Daoy (cell line): ENCODE measurements around the gene OTX2. TPM values are rescaled to one million over a fixed set of nuclear protein-coding genes. Genes with fewer than 3 reads are reported as not detected.

Experiments used
- DNase-seq: peaks from one replicate; pipeline ENCODE4 v3.0.0-alpha.2; 2015; ENCODE audit warnings: low read depth
- total RNA-seq: library from RNA; depleted of rRNA; stranded (reverse); fragments of >200 nt; shearing (Covaris generic); gene quantifications from 2 replicates; pipeline ENCODE4 v1.2.3, GENCODE V29; 2014

The OTX2 gene
- total RNA-seq, 1 experiment from 2014 or later = 2.5 TPM

- DNase-seq = no peak
Measured at GRCh38 chr14:56812364-56813141, 2.3 kb upstream of the OTX2 start.

- DNase-seq = no peak
Measured at GRCh38 chr14:56811593-56812363, 1.5 kb upstream of the OTX2 start.

DNA sequence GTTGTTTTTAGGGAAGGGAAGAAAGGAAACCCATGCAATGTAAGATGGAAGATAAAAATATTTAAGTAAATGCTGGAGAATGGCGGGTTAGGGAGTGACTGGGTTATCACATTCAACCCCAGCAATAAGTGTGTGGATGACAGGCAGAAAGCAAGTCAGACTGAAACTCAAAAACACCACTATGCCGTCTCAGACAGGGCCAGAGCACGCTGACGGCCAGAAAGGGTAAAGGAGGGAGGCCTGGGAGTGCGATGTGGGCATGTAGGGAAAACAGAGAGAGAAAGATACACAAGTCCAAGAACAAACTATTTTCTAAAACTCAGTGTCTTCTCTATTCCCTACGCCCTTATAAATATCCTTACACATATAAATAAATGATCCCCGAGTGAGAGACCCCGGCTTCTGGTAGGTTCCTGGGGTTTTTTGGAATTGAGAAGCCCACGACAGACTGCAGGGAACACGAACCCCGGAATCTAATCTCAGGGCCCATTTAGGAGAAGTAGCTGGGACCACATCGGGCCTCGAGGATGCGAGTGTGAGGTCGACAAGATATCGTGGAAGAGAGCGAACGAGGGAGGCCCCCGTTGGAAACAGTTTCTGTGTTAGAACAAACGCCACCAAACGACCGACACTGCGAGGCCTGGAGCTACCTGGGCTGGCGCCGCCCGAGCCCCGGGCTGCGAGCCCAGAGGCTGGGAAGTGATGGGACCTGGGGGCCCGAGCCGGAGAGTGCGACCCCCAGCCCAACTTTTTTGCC lies 735 bp upstream of the OTX2 start:
- DNase-seq = no peak

DNA sequence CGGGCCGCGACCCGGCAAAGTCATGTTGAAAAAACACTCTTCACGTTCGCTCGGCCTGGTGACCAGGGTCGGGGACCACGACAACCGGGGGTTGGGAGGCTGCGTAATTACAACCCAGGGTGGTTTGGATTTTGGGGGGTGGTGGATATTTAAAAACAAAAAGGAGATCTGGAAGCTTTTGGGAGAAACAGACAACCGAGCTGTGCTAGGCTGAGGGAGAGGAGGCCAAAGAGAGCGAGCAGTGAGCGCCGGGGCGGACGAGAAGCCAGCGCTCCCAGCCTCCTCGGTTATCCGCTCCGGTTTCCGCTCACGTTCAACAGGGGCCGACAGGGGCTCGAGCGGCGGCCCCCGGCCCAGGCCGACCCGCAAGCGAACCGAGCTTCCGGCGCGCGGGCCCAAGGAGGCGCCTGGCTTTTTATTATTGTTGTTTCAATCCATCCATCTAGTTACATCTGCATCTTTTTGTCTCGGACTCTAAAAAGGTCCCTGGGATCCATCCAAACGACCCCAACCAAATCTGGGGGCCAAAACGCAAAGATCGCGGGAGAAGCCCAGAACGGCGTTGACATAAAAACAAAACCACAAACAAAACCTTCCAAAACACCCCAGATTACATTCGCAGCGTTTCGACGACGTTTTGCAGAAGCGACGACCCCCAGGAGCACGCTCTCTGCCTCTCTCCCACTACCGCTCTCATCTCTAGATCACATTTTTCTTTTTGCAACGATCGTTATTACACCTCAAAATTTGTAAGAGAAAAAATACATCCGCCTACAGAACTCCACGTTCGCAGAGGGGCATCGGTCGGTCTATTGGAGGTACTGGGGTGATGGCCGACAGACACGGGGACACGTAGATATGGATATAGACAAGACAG lies 771 bp downstream of the OTX2 start:
- no peak for DNase-seq

DNA sequence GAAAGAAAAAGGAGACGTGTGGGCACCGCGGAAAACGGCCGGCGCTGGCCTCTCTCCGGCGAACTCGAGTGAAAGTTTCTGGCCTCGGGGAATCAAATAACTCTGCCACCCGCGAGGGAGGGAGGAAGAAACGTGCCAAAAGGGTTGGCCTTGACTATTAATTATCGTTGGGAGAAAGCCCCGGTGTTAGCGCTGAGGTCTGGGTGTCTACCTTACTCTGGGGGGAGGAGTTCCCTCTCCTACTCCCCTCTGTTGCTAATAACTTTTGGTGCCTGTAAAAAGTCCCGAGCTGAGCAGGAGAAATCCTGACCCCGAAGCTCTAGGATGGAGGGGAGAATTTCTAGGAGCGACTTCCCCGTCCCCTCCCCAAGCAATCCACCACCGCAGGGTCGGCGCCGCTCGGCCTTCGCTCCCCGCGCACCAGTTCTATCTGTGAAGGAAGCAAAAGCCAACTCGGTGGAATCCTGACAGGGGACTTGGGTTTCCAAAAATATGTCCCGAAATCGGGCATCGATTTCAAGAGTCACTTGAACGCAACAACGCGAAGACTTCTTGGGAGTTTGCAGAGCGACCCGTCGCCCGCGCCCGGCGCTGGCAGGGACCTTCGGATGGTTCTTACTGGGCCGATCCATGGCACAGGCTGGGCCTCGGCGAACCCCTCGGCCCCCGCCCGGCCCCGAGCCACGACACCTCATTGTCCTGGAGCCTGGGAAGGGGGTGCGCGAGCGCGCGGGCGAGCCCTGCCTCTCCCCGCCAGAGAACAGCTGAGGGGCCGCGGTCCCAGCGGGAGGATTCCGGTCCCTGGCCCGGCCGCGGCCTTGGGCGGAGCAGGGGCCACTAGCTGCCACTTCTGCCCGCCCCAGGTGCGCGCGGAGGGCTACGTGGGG lies 1.7 kb downstream of the OTX2 start:
- DNase-seq = no peak

DNA sequence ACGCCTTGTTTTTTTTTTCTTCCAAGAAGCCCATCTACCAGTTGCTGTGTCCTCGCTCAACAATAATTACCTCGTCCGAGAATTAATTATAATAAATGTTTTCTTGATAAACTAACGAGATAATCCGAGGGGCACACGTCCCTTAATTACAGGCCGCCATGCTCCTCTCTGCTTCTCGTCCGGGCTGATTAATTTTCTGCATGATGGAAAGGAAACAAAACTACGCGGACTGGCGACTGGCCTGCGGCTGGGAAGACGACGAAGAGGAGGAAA lies 2.2 kb downstream of the OTX2 start:
- DNase-seq = peak; percentile 34

GRCh38 chr14:56807386-56808109 lies 2.7 kb downstream of the OTX2 start:
- peak; percentile 35 for DNase-seq

DNA sequence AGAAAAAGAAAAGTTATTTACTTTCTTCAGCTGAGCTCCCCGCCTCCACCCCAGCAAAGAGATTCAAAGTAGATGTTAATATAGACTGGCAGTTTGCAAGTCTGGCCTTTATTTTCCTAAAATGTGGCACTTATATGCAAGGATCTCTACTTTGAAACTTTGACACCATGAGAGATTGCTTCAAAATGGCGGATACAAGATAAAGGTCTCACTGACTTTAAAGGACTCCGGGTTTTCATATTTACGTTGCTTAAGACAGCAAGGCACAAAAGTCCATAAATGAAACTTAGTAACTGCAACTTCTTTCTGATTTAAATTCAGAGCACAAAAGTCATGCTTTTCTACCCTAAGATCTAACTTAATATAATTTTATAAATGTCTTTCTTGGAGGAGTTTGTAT lies 3.5 kb downstream of the OTX2 start:
- no peak for DNase-seq

- peak; percentile 16 for DNase-seq
Measured at GRCh38 chr14:56805992-56806727, 4.1 kb downstream of the OTX2 start.

DNA sequence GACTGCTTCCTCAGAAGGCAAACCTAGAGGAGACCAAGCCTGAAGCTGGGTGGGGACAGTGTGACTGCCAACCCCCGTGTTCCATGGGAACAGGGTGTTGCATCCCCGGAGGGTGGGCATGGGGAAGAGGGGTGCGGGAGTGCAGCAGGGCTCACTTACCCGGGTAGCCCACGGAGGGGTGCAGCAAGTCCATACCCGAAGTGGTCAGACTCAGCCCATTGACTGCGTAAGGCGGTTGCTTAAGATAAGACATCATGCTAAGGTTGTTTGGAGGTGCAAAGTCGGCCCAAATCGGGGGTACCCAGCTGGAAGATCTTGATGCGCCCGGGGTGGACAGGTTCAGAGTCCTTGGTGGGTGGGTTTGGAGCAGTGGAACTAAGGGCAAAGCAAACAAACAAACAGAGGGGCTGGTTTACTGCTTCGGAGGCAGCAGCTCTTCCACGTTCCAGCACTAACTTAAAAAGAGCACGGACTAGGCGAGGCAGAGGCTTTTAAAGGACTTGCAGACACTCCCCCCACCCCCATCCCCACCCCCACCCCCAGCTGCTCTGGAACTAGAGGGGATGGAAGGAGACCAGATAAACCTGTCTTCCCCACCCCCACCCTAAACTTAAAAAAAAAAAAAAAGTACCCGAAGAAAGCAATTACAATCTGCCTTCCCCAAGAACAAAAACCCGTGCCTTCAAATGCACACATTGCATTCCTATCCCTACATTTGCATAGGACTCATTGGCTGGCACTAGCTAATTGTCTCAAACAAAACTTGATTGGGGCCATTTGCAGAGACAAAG lies 4.9 kb downstream of the OTX2 start:
- no peak for DNase-seq

DNA sequence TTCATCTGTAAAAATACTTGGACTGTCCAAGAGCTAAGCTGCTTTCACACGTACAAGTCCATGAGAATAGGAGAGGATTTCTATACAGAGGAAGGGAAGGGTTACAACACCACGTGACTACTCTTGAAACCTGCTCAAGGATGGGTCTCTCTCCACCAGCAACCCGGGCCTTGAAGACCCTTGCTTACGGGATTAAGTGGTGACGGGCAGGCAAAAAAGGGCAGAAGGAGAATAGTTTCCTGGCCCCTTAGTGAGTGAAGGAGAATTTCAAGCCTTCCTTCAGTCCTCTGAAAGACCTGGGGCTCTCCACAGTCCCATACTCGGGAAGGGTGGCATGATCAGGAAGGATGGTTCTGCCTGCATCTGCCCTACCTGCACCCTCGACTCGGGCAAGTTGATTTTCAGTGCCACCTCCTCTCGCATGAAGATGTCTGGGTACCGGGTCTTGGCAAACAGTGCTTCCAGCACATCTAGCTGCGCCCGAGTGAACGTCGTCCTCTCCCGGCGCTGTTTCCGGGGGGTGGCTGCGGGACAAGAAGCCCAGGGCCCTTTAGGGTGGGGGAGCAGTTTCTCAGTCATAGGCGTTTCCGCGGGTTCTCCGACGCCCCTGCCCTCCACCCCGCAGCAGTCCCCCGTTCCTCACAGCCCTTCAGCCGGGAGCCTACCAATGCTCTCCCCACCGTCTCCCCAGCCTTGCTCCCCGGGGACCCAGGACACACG lies 6.3 kb downstream of the OTX2 start:
- no peak for DNase-seq

GRCh38 chr14:56801920-56802319 lies 8.4 kb downstream of the OTX2 start:
- DNase-seq = no peak

GRCh38 chr14:56799343-56799645 lies 11.0 kb downstream of the OTX2 start:
- DNase-seq = no peak

DNA sequence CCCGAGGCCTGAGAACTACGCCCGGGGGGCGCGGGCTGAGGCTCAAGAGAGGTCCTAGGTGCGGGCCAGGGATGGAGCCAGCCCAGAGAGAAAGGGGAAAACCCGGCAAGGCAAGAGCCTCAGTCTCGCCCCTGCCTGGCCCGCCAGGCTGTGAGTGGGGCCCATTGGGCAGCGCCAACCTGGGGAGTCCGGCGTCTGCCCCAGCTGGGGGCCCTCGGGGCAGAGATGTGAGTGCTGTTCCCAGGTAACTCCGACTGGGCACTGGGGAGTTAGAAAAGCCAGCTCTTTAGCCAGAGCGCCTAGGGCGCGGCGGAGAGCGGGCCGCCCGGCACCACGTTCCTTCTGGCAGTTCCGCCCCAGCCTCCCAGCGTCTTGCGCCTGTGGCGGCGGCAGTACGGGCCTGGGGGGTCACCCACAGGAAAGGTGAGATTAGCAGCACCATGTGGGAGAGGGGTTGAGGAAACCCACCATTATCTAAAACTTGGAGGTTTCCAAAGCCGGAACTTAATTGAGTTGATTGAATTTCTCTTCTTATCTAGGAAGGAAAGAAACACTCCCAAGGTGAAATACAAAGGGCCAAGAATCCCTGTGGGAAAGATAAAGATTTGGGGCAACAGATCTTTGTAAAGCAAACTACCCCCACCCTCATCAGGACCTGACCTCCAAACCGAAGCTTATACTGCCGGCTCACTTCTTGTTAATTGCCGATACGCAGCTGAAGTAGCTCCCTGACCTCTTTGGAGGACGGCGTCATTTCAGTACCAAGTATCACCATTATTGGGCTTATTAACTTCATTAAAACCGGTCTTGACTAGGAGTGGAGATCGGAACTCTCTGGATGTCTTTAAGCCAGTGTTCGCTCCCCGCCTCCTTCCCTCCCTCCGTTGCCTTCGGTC lies 11.6 kb downstream of the OTX2 start:
- no peak for DNase-seq

GRCh38 chr14:56797569-56798446 lies 12.5 kb downstream of the OTX2 start:
- peak; percentile 8 for DNase-seq

DNA sequence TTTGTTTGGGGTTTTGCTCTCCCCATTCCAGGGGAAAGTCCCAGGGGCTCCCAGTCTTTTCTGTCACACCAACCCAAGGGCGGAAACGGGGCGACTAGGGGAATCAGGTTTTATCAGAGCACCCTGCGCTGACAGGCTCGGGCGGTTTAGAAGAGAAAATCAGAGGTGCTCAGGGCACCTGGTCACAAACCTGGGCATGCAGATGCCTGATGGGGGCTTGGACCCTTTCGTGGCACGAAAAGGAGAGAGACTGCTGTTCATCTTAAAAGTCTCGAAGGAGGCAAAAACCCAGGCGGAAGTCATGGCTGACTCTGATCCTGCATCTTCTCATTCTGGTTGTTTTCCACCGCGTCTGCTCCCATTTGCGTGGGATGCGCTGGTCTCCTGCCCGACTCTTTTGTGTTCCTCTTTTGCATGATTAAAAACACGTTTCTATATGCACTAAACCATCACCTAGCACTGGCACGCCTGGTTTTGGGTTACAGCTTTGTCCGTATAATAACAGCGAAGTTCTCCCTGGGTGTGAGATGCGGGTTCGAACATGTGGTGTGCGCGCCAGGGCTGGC lies 13.2 kb downstream of the OTX2 start:
- DNase-seq = no peak
